ENCODE measurements around the gene NINJ1. TPM values are rescaled to one million over a fixed set of nuclear protein-coding genes. Genes with fewer than 3 reads are reported as not detected.

The NINJ1 gene
- total RNA-seq, 1 experiment from 2014 or later: 30.5 TPM

DNA sequence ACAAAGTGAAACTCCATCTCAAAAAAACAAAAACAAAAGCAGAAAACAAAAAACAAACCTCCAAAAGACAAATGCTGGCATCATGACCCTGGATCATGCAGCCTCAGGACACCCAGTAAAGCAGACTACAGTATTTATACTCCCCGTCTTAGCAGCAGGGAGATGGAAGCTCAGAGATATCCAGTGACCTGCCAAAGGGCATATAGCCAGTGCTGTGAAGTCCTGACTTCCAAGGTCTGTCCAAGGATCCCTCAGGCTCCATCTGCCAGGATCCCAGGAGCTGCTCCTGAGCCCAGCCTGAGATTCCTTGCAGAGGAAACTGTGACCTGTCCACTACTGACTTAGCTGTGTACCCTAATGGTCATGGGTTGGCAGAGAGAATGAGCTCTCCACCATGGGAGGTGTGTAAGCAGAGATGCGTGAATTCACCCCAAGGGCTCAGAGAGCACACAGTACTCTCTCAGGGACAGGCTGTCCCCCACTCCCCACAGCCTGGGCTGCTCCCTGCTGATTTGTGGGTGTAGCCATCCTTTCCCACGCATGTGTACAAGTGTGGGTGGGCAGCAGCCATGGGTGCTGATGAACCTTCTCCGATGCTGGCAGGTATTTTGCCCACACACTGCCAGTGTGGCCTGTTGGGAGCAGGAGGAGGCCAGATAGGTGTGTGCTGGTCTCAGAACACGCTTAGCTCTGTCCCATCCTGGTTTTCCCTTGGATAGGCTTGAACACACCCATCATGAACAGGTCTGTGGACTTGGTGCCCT lies 47.8 kb upstream of the NINJ1 start:
- H3K4me2 ChIP-seq (ENCODE audit: low read length): no peak overlapping the region
- no peak for DNase-seq
- H4K20me1 ChIP-seq (ENCODE audit: low read length): no peaks in the 10 kb centered on the region
- intact Hi-C loops (cut with micrococcal nuclease): no loop called here
- no TSS peak for BruUV-seq (replicated peaks)
- H2AFZ ChIP-seq (ENCODE audit: low read length): no peak overlapping the region
- TF ChIP-seq, protein P1, sequence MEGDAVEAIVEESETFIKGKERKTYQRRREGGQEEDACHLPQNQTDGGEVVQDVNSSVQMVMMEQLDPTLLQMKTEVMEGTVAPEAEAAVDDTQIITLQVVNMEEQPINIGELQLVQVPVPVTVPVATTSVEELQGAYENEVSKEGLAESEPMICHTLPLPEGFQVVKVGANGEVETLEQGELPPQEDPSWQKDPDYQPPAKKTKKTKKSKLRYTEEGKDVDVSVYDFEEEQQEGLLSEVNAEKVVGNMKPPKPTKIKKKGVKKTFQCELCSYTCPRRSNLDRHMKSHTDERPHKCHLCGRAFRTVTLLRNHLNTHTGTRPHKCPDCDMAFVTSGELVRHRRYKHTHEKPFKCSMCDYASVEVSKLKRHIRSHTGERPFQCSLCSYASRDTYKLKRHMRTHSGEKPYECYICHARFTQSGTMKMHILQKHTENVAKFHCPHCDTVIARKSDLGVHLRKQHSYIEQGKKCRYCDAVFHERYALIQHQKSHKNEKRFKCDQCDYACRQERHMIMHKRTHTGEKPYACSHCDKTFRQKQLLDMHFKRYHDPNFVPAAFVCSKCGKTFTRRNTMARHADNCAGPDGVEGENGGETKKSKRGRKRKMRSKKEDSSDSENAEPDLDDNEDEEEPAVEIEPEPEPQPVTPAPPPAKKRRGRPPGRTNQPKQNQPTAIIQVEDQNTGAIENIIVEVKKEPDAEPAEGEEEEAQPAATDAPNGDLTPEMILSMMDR (conservative IDR thresholded peaks at IDR 0.05; ENCODE audit: low read depth, low read length): no peak
- TF ChIP-seq EZH2 (IDR thresholded peaks at IDR 0.05; ENCODE audit: low read length, unreplicated experiment) (no peak), EZH2phosphoT487 (IDR thresholded peaks at IDR 0.05; ENCODE audit: borderline replicate concordance, low read length) (no peak)
- H3K9ac ChIP-seq (ENCODE audit: low read length): no peak overlapping the region
- H3K27me3 ChIP-seq (ENCODE audit: low read length): no peaks in the 10 kb centered on the region
- ChIA-PET POLR2A (ENCODE audit: unreplicated experiment) (no interaction called here), CTCF (no interaction called here)
- H3K4me3 ChIP-seq (ENCODE audit: low read length): no peak overlapping the region
- no peaks in the 10 kb centered on the region for H3K36me3 ChIP-seq (ENCODE audit: low read depth, low read length)
- ATAC-seq: no peak
- H3K27ac ChIP-seq (ENCODE audit: low read length): no peak overlapping the region
- H3K9me3 ChIP-seq (ENCODE audit: low read length): no peaks in the 10 kb centered on the region
- H3F3A ChIP-seq (ENCODE audit: low read length, unreplicated experiment): no peaks in the 10 kb centered on the region
- peaks cover 23% of the 10 kb centered on the region for H3K79me2 ChIP-seq (ENCODE audit: low read length)
- H3K4me1 ChIP-seq (ENCODE audit: insufficient read depth, low read length): peaks cover 13% of the 10 kb centered on the region
- H3K9me2 ChIP-seq (replicated peaks; ENCODE audit: low read length): no peaks in the 10 kb centered on the region

DNA sequence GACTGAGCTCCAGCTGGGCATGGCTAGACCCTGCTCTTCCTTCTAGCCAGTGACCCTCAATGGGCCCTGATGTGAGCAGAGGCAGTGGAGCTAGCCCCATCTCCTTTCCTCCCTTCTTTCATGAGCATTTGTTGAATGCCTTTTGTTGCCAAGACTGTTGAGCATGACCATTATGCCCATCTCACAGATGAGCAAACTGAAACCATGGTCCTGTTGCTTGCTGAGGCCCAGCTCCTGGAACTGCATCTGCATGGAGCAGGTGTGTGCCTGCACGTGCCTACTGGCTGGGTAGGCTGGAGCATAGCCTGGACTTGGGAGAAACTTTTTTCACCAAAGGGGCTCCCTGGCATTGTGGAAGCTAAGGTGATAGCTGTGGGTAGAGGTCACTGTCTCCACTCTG lies 46.9 kb upstream of the NINJ1 start:
- no peaks in the 10 kb centered on the region for H4K20me1 ChIP-seq (ENCODE audit: low read length)
- H3K4me2 ChIP-seq (ENCODE audit: low read length): no peak overlapping the region
- DNase-seq (no peak), ATAC-seq (no peak)
- TF ChIP-seq, protein P1 (conservative IDR thresholded peaks at IDR 0.05; ENCODE audit: low read depth, low read length): no peak
- TF ChIP-seq EZH2 (IDR thresholded peaks at IDR 0.05; ENCODE audit: low read length, unreplicated experiment) (no peak), EZH2phosphoT487 (IDR thresholded peaks at IDR 0.05; ENCODE audit: borderline replicate concordance, low read length) (no peak)
- no peak overlapping the region for H3K9ac ChIP-seq (ENCODE audit: low read length)
- H3K27ac ChIP-seq (ENCODE audit: low read length): no peak overlapping the region
- intact Hi-C loops (cut with micrococcal nuclease): no loop called here
- POLR2A ChIA-PET (ENCODE audit: unreplicated experiment): no interaction called here
- no peaks in the 10 kb centered on the region for H3K36me3 ChIP-seq (ENCODE audit: low read depth, low read length)
- no peaks in the 10 kb centered on the region for H3K9me3 ChIP-seq (ENCODE audit: low read length)
- no peaks in the 10 kb centered on the region for H3K27me3 ChIP-seq (ENCODE audit: low read length)
- no peak overlapping the region for H2AFZ ChIP-seq (ENCODE audit: low read length)
- CTCF ChIA-PET: no interaction called here
- H3K4me1 ChIP-seq (ENCODE audit: insufficient read depth, low read length): peaks cover 5% of the 10 kb centered on the region; the same call in 1 of the 2 replicates
- H3F3A ChIP-seq (ENCODE audit: low read length, unreplicated experiment): no peaks in the 10 kb centered on the region
- H3K4me3 ChIP-seq (ENCODE audit: low read length): no peak overlapping the region
- BruUV-seq (replicated peaks): no TSS peak
- H3K79me2 ChIP-seq (ENCODE audit: low read length): peaks cover 13% of the 10 kb centered on the region
- no peaks in the 10 kb centered on the region for H3K9me2 ChIP-seq (replicated peaks; ENCODE audit: low read length)
